CD4-positive, alpha-beta memory T cell (primary cell): ENCODE measurements around the gene DGKH. TPM values are rescaled to one million over a fixed set of nuclear protein-coding genes. Genes with fewer than 3 reads are reported as not detected.

ENCODE experiments used
- CTCF ChIA-PET: fragments of 350-600 bp; sonication (Branson Sonifier 250); formaldehyde crosslinking; loops from one replicate; lab custom pipeline; 2021; ENCODE audit warnings: inconsistent platforms; ENCODE audit not compliant: partially characterized antibody; lab: Charles Lee
- POLR2A ChIA-PET: fragments of 350-600 bp; sonication (Branson Sonifier 250); formaldehyde crosslinking; loops from one replicate; lab custom pipeline; 2021; ENCODE audit not compliant: partially characterized antibody; lab: Charles Lee
- DNase-seq, 5 donors: peaks; one replicate each; pipeline versions ENCODE4 v3.0.0 to v3.0.0-alpha.2; 2020 to 2022; ENCODE audit warnings: mixed read lengths in 1 of 5
- H3K27ac ChIP-seq: one replicate; pipeline ENCODE4 v1.7.0; 2013; ENCODE audit warnings: low read depth, low read length
- H3K27me3 ChIP-seq: 2 replicates; pipeline ENCODE4 v1.7.0; 2013; ENCODE audit warnings: mild to moderate bottlenecking, low read length, moderate library complexity; ENCODE audit not compliant: insufficient read depth
- H3K36me3 ChIP-seq: 2 replicates; pipeline ENCODE4 v1.7.0; 2013; ENCODE audit warnings: mild to moderate bottlenecking, low read length, moderate library complexity; ENCODE audit not compliant: insufficient read depth
- H3K4me1 ChIP-seq: 2 replicates; pipeline ENCODE4 v1.7.0; 2013; ENCODE audit warnings: mild to moderate bottlenecking, low read length, moderate library complexity; ENCODE audit not compliant: insufficient read depth
- H3K4me3 ChIP-seq, 2 donors: one replicate each; pipeline ENCODE4 v1.7.0; 2013; ENCODE audit warnings: low read length in 2 of 2, mild to moderate bottlenecking in 1 of 2
- H3K9me3 ChIP-seq, 2 donors: one replicate each; pipeline ENCODE4 v1.7.0; 2013; ENCODE audit warnings: low read length in 2 of 2, control low read depth in 1 of 2; ENCODE audit not compliant: control insufficient read depth in 1 of 2
- H3K27ac Mint-ChIP-seq, 7 donors: one replicate each; pipeline ENCODE4 v1.8.0; 2020 to 2021; ENCODE audit warnings: mixed read lengths in 7 of 7, mild to moderate bottlenecking in 6 of 7, inconsistent platforms in 3 of 7, moderate library complexity in 3 of 7
- H3K27me3 Mint-ChIP-seq, 2 donors: one replicate each; pipeline ENCODE4 v1.8.0; 2020 to 2021; ENCODE audit warnings: mixed read lengths in 2 of 2
- H3K36me3 Mint-ChIP-seq, 2 donors: one replicate each; pipeline ENCODE4 v1.8.0; 2020 to 2021; ENCODE audit warnings: mixed read lengths in 2 of 2, inconsistent platforms in 1 of 2, mild to moderate bottlenecking in 1 of 2
- H3K4me1 Mint-ChIP-seq, 4 donors: one replicate each; pipeline ENCODE4 v1.8.0; 2020 to 2021; ENCODE audit warnings: mixed read lengths in 4 of 4, mild to moderate bottlenecking in 1 of 4
- H3K4me3 Mint-ChIP-seq, 8 donors: one replicate each; pipeline ENCODE4 v1.8.0; 2020 to 2021; ENCODE audit warnings: mixed read lengths in 8 of 8, mild to moderate bottlenecking in 7 of 8, moderate library complexity in 6 of 8, inconsistent platforms in 3 of 8
- H3K9me3 Mint-ChIP-seq, 8 donors: one replicate each; pipeline ENCODE4 v1.8.0; 2020 to 2021; ENCODE audit warnings: mixed read lengths in 8 of 8, mild to moderate bottlenecking in 5 of 8, inconsistent platforms in 3 of 8, moderate library complexity in 1 of 8
- intact Hi-C: fragments of 100-400 bp; cut with micrococcal nuclease; formaldehyde crosslinking; loops from one replicate; pipeline ENCODE4 v1.15.1; 2023
- polyA plus RNA-seq, 2 donors: library from polyadenylated mRNA; unstranded; fragments of 300-500 nt; fragmentation: Illumina TruSeq; gene quantifications; one replicate each; pipeline ENCODE4 v1.2.3, GENCODE V29; 2021
- total RNA-seq, 2 experiments: library from RNA; stranded (reverse); gene quantifications; one replicate each; pipeline ENCODE4 v1.2.3, GENCODE V29; 2021

DGKH gene, protein sequence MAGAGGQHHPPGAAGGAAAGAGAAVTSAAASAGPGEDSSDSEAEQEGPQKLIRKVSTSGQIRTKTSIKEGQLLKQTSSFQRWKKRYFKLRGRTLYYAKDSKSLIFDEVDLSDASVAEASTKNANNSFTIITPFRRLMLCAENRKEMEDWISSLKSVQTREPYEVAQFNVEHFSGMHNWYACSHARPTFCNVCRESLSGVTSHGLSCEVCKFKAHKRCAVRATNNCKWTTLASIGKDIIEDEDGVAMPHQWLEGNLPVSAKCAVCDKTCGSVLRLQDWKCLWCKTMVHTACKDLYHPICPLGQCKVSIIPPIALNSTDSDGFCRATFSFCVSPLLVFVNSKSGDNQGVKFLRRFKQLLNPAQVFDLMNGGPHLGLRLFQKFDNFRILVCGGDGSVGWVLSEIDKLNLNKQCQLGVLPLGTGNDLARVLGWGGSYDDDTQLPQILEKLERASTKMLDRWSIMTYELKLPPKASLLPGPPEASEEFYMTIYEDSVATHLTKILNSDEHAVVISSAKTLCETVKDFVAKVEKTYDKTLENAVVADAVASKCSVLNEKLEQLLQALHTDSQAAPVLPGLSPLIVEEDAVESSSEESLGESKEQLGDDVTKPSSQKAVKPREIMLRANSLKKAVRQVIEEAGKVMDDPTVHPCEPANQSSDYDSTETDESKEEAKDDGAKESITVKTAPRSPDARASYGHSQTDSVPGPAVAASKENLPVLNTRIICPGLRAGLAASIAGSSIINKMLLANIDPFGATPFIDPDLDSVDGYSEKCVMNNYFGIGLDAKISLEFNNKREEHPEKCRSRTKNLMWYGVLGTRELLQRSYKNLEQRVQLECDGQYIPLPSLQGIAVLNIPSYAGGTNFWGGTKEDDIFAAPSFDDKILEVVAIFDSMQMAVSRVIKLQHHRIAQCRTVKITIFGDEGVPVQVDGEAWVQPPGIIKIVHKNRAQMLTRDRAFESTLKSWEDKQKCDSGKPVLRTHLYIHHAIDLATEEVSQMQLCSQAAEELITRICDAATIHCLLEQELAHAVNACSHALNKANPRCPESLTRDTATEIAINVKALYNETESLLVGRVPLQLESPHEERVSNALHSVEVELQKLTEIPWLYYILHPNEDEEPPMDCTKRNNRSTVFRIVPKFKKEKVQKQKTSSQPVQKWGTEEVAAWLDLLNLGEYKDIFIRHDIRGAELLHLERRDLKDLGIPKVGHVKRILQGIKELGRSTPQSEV
- 10 to 100 TPM; 10.9 to 11.6 TPM for total RNA-seq
- 1 to 10 TPM; 2.1 to 2.4 TPM for polyA plus RNA-seq

DNA sequence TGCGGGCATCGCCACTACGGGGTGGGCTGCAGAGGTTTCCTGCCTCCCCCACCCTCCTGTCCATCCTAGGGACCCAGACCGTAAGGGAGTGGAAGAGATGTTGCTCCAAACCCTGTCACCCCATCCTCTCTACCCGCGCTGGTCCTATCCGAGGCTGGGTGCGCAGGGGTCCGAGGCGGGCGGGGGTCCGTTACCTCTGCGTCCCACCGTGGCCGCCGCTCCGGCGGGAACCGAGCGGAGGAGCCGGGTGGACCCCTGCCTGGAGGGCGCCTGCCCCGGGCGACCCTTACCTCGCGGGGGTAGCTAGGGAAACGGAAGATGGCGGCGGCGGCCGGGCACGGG, at the start of gene DGKH:
TSS of gene DGKH (plus strand) at position 307 of the 342 bp plus-strand sequence. CDS start 126 bp downstream, outside the sequence.
- intact Hi-C loops: loop anchor here (5.0 to 10.0 kb wide), 4 partner anchors 591 to 986 kb away; partner anchors contain the start of genes MTRF1, NAA16, RGCC and WBP4
- Mint-ChIP-seq H3K4me3 (peak within 1 kb of the TSS; percentile 88 to 95 (median 93)), H3K36me3 (peaks cover 3 to 4% of the 10 kb centered on the region in 2 donors), H3K27ac (peak within 1 kb of the TSS; percentile 72 to 93 (median 83)), H3K9me3 (no peaks in the 10 kb centered on the region), H3K27me3 (no peaks in the 10 kb centered on the region), H3K4me1 (peaks cover 17 to 25% (median 19%) of the 10 kb centered on the region in 4 donors)
- POLR2A ChIA-PET: interaction anchor here (1.0 to 2.3 kb wide), 6 partner anchors 9 to 585 kb away, joined by 3 to 12 read pairs (median 4); partner anchors contain the start of gene VWA8
- no peaks in the 10 kb centered on the region for H3K9me3 ChIP-seq
- peak within 1 kb of the TSS; percentile 62 to 76 for H3K4me3 ChIP-seq
- CTCF ChIA-PET: interaction anchor here (1.5 to 2.0 kb wide), 2 partner anchors 25 to 64 kb away, joined by 3 to 6 read pairs; no protein-coding TSS in a partner anchor
- peak within 1 kb of the TSS; percentile 53 for H3K27ac ChIP-seq
- no peaks in the 10 kb centered on the region for H3K36me3 ChIP-seq
- H3K4me1 ChIP-seq: peaks cover 12% of the 10 kb centered on the region
- no peaks in the 10 kb centered on the region for H3K27me3 ChIP-seq
- DNase-seq: peak in 1 of 5 donors; percentile 27

DNA sequence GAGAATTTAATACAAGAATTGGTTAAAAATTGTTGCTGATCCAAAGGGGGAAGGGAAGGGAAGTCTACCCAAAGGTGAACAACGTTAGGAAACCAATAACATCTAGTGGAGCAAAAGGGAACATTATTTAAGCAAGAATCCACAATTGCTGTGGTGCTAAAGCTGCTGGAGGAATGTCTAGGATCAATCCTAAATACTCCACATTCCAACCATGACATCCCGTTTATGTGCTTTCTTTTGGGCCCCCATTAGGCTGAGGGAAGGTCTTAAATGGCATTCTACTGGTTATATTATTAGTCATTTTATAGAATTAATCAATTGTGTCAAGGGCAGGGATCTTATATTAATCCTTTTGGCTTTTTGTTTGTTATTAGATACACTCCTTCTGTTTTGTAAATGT, 47.6 kb upstream of the DGKH start:
- Histone ChIP-seq H3K4me1 (no peaks in the 10 kb centered on the region), H3K4me3 (no peak overlapping the region), H3K27me3 (no peaks in the 10 kb centered on the region), H3K27ac (no peak overlapping the region), H3K36me3 (no peaks in the 10 kb centered on the region), H3K9me3 (no peaks in the 10 kb centered on the region)
- ChIA-PET CTCF (no interaction called here), POLR2A (no interaction called here)
- Mint-ChIP-seq H3K36me3 (no peaks in the 10 kb centered on the region), H3K27me3 (peaks cover 0 to 2% of the 10 kb centered on the region in 2 donors), H3K4me1 (peaks cover 0 to 3% (median 0%) of the 10 kb centered on the region in 4 donors), H3K9me3 (no peaks in the 10 kb centered on the region), H3K27ac (no peak overlapping the region), H3K4me3 (no peak overlapping the region)
- DNase-seq: no peak
- intact Hi-C loops: no loop called here

DNA sequence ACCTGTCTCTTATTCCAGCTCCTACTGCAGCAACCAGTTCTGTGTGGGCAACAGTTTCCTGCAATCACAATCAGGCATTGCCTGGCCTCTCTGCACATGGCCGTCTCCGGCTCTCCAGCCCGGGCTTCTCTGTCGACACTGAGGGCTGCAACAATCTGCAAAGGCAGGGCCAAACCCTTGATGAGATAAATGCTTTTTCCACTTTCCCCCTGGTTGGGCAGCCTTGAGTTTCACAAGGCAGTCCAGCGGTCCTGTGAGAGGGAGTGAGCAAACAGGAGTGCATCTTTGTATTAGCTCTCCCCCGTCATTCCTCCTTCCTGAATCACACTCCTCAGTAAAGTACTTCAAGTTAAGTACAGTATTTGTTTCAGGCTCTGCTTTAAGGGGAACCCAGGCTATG, 46.9 kb upstream of the DGKH start:
- intact Hi-C loops: no loop called here
- no peak overlapping the region for H3K27ac Mint-ChIP-seq
- CTCF ChIA-PET: no interaction called here

DNA sequence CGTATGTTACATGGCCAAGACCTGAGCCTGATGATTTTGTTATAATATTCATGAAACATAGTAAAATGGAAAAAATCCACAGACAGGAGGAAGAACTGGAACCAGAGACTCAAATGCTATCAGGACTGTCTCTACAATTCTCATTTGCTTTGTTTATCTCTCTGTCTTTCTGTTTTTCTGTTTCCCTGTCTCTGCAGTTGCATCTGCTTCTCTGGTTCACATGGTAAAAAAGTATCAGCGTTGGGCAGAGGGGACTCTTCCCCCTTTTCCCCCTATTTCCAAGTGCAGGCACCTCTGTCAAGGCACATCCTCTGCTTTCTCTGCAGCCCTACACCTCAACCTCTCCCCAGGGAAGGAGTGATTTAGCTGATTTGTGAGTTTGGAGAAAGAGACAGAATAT, 46.4 kb upstream of the DGKH start:
- no peak for DNase-seq
- ChIA-PET POLR2A (no interaction called here), CTCF (no interaction called here)
- no peaks in the 10 kb centered on the region for H3K36me3 ChIP-seq
- Mint-ChIP-seq H3K36me3 (no peaks in the 10 kb centered on the region), H3K27me3 (peaks cover 2% of the 10 kb centered on the region in 2 donors), H3K27ac (no peak overlapping the region), H3K4me1 (no peaks in the 10 kb centered on the region), H3K4me3 (no peak overlapping the region), H3K9me3 (no peaks in the 10 kb centered on the region)
- H3K27ac ChIP-seq: no peak overlapping the region
- no peak overlapping the region for H3K4me3 ChIP-seq
- H3K27me3 ChIP-seq: no peaks in the 10 kb centered on the region
- H3K9me3 ChIP-seq: no peaks in the 10 kb centered on the region
- no peaks in the 10 kb centered on the region for H3K4me1 ChIP-seq
- intact Hi-C loops: no loop called here

More for the DNA sequence above, 46.9 kb upstream of the DGKH start:
- H3K36me3 ChIP-seq: no peaks in the 10 kb centered on the region
- no peak overlapping the region for H3K27ac ChIP-seq
- no peaks in the 10 kb centered on the region for H3K9me3 Mint-ChIP-seq
- no peaks in the 10 kb centered on the region for H3K4me1 Mint-ChIP-seq
- H3K4me1 ChIP-seq: no peaks in the 10 kb centered on the region
- DNase-seq: no peak
- no peaks in the 10 kb centered on the region for H3K27me3 ChIP-seq
- H3K4me3 Mint-ChIP-seq: no peak overlapping the region
- POLR2A ChIA-PET: no interaction called here
- H3K4me3 ChIP-seq: no peak overlapping the region
- H3K36me3 Mint-ChIP-seq: no peaks in the 10 kb centered on the region
- H3K9me3 ChIP-seq: no peaks in the 10 kb centered on the region
- H3K27me3 Mint-ChIP-seq: peaks cover 2% of the 10 kb centered on the region in 2 donors

DNA sequence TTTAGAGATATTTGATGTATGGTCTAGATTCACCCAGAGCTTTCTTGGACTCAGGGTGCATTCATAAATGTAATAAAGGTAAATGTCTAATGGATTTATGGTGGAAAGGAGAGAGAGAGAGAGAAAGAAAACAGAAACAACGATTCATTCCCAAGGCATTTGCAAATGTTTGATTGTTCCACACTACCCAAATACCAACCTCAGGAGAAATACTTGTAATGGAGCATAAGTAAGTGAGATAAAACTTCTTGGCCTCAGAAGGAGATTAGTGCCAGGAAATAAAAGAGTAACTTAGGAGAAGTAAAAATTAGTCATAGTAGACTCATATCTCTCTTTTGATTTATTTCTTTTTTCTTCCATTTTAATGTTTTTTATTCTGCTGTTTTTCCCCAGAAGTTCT, 40.6 kb upstream of the DGKH start:
- Mint-ChIP-seq H3K9me3 (no peaks in the 10 kb centered on the region), H3K4me1 (no peaks in the 10 kb centered on the region), H3K27ac (no peak overlapping the region), H3K36me3 (no peaks in the 10 kb centered on the region), H3K27me3 (peaks cover 0 to 2% of the 10 kb centered on the region in 2 donors), H3K4me3 (no peak overlapping the region)
- H3K9me3 ChIP-seq: no peaks in the 10 kb centered on the region
- H3K27me3 ChIP-seq: no peaks in the 10 kb centered on the region
- no peaks in the 10 kb centered on the region for H3K4me1 ChIP-seq
- no peak for DNase-seq
- no peaks in the 10 kb centered on the region for H3K36me3 ChIP-seq
- intact Hi-C loops: no loop called here
- ChIA-PET CTCF (no interaction called here), POLR2A (no interaction called here)
- H3K27ac ChIP-seq: no peak overlapping the region
- no peak overlapping the region for H3K4me3 ChIP-seq

DNA sequence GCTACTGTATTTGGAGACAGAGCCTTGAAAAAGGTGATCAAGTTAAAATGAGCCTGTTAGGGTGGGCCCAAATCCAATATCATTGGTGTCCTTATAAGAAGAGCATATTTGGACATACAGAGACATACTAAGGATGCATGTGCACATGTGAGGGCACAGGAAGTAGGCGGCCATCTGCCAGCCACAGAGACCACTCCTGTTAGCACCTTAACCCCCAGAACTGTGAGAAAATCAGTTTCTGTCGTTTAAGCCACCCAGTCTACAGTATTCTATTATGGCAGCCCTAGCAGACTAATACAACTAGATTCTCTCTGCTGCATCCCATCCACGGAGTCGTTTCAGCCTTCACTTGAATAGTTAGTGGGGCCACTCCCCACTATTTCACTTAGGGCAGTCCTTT, 39.4 kb upstream of the DGKH start:
- Histone ChIP-seq H3K27ac (no peak overlapping the region), H3K4me1 (no peaks in the 10 kb centered on the region), H3K9me3 (no peaks in the 10 kb centered on the region), H3K4me3 (no peak overlapping the region), H3K27me3 (no peaks in the 10 kb centered on the region), H3K36me3 (no peaks in the 10 kb centered on the region)
- no peak overlapping the region for H3K27ac Mint-ChIP-seq
- no peak for DNase-seq
- H3K27me3 Mint-ChIP-seq: peaks cover 0 to 4% of the 10 kb centered on the region in 2 donors
- ChIA-PET POLR2A (no interaction called here), CTCF (no interaction called here)
- H3K36me3 Mint-ChIP-seq: no peaks in the 10 kb centered on the region
- no peak overlapping the region for H3K4me3 Mint-ChIP-seq
- H3K9me3 Mint-ChIP-seq: no peaks in the 10 kb centered on the region
- no peaks in the 10 kb centered on the region for H3K4me1 Mint-ChIP-seq
- intact Hi-C loops: no loop called here
